Ovary (tissue), 9 donors: ENCODE results near the gene ADAMTS13. TPM values are rescaled to one million over a fixed set of nuclear protein-coding genes. Genes with fewer than 3 reads are reported as not detected.
A peak's percentile ranks its signal among the peaks of the same experiment; 100 is the strongest.

Experiments
- DNase-seq, 5 donors: peaks; one replicate each; pipeline ENCODE4 v3.0.0-alpha.2; 2019 to 2020
- H3K27ac ChIP-seq, 2 donors: fragments of 200-600 bp; one replicate each; pipeline versions ENCODE4 v1.5.1 to v1.8.0; 2019 to 2022
- H3K27me3 ChIP-seq: fragments of 200-600 bp; one replicate; pipeline ENCODE4 v1.8.0; 2022
- H3K36me3 ChIP-seq: fragments of 200-600 bp; sonication (generic); one replicate; pipeline ENCODE4 v1.5.1; 2019
- H3K4me1 ChIP-seq: one replicate; pipeline ENCODE4 v1.8.1; 2013; ENCODE audit warnings: mild to moderate bottlenecking, moderate library complexity; ENCODE audit not compliant: insufficient read depth
- H3K4me3 ChIP-seq: fragments of 200-600 bp; sonication (generic); one replicate; pipeline ENCODE4 v1.5.1; 2017
- H3K9me3 ChIP-seq, 2 donors: fragments of 200-600 bp in 1 of 2; sonication (generic) in 1 of 2; one replicate each; pipeline versions ENCODE4 v1.5.1 to v1.8.1; 2013 to 2019; ENCODE audit warnings: mild to moderate bottlenecking in 1 of 2, moderate library complexity in 1 of 2
- CTCF ChIP-seq, 3 donors: fragments of 450-650 bp in 2 of 3; fragments of 200-600 bp in 1 of 3; IDR thresholded peaks; one replicate each; pipeline versions ENCODE4 v1.5.1 to v1.8.0; 2016 to 2022; ENCODE audit warnings: antibody characterized with exemption in 3 of 3, mild to moderate bottlenecking in 1 of 3
- EP300 ChIP-seq: sonication (generic); formaldehyde crosslinking; IDR thresholded peaks from one replicate; pipeline ENCODE4 v1.6.1; 2017; ENCODE audit warnings: antibody characterized with exemption
- POLR2A ChIP-seq: fragments of 450-650 bp; IDR thresholded peaks from one replicate; pipeline ENCODE4 v1.6.1; 2017; ENCODE audit warnings: antibody characterized with exemption, mild to moderate bottlenecking, moderate library complexity
- WGBS, 3 donors: extraction: QIAGEN DNeasy Blood & Tissue Kit in 1 of 3; methylation state at CpG; one replicate each; pipeline versions ENCODE4 v1.1.5 to v1.1.7; 2013 to 2017; 5-methylcytosine and 5-hydroxymethylcytosine counted together
- intact Hi-C, 4 donors: fragments of 100-400 bp; cut with DNase I; formaldehyde crosslinking; loops; one replicate each; pipeline versions ENCODE4 v1.11.0 to v1.15.1; 2022 to 2023
- polyA plus RNA-seq, 2 donors: library from polyadenylated mRNA; stranded (reverse); fragments of 200-250 nt in 1 of 2; fragments of 350-450 nt in 1 of 2; fragmentation: Illumina TruSeq in 1 of 2; extraction: RNeasy Lipid Tissue Mini Kit (QIAGEN cat#74804) in 1 of 2; gene quantifications; one replicate each; pipeline ENCODE4 v1.2.3, GENCODE V29; 2013 to 2014
- total RNA-seq, 7 donors: library from RNA; depleted of rRNA in 2 of 7; stranded (reverse); fragments of >200 nt in 2 of 7; fragmentation: NEBNext Ultra II Directional in 3 of 7; extraction: Animal tissue kit (Norgen Biotek cat#: 25700) in 3 of 7; gene quantifications; one replicate each; pipeline versions ENCODE4 v1.1.0 to v1.2.4, GENCODE V29; 2016 to 2023
- donor health status: DM: no; HTN: no; CAD: no; lungs with moderate emphysema.
- donor health status: DM: no; HTN: no; CAD: no.
- donor health status: Bipolar disorder and iron deficiency.
- donor health status: DM: yes; HTN: yes; CAD: no.
- donor health status: DM: no; HTN: no; CAD: no.
- donor health status: DM: yes; HTN: yes; CAD: no.

The ADAMTS13 gene
- total and polyA plus RNA-seq, 9 donors = 0.45 to 4.2 (median 3.6) TPM

GRCh38 chr9:133505186-133505830, 83.1 kb downstream of the ADAMTS13 start:
- intact Hi-C loops = no loop called here
- WGBS, 3 donors = 68 to 77% (median 74%) methylated on average over 13 of the region's 13 CpGs

DNA sequence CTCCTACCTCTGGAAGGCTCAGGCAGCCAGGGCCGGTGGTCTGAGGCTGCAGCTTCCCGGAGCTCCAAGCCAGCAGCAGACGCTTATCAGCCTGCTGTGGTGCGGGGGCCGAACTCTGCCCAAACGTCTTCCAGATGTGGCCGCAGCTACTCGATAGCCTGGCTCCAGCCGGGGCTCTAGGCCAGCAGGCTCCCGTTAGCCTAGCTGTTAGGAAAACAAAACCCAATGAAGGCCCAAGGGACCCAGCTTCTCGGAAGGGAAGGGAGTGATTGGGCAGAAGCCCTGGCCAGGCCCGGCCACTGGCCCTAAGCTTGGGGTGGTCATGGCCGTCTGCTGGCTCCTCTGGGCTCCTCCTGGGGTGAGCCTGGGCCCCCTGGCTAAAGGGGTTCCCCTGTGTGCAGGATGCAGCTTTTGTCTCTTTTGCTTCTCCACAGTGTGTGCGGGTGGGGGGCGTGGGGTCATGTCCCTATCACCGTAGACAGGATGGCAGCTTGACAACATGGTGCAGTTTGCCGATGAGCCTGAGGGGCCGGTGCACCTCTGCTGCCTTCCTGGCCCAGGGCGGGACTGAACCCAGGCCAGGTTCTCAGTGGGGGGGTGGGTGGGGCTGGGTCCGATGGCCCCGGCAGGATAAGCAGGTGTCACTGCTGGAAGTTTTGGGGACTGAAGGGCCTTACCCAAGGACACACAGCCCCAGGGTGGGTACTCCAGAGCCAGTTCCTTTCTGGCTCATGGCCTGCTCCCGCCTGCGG, 83.9 kb downstream of the ADAMTS13 start:
- Histone ChIP-seq H3K27me3 (no peaks in the 10 kb centered on the region), H3K9me3 (no peaks in the 10 kb centered on the region), H3K27ac (peak overlapping the region in 1 of 2 donors; percentile 68), H3K4me3 (no peak overlapping the region), H3K4me1 (peaks cover 20% of the 10 kb centered on the region), H3K36me3 (no peaks in the 10 kb centered on the region)
- intact Hi-C loops = no loop called here
- DNase-seq = peak; percentile 76 to 88 (median 82)
- WGBS, 3 donors = 7 to 18% (median 12%) methylated on average over 16 to 23 of the region's 23 CpGs
- no peak for TF ChIP-seq POLR2A
- TF ChIP-seq CTCF (IDR thresholded peaks at IDR 0.05) = no peak
- TF ChIP-seq EP300 = no peak

More at GRCh38 chr9:133505186-133505830, 83.1 kb downstream of the ADAMTS13 start:
- peak in 1 of 5 donors; percentile 35 for DNase-seq
- H3K27ac ChIP-seq = peak overlapping the region in 1 of 2 donors; percentile 68
- H3K36me3 ChIP-seq = no peaks in the 10 kb centered on the region
- TF ChIP-seq POLR2A (no peak), CTCF (IDR thresholded peaks at IDR 0.05) (no peak), EP300 (no peak)
- peaks cover 20% of the 10 kb centered on the region for H3K4me1 ChIP-seq
- H3K4me3 ChIP-seq = no peak overlapping the region
- no peaks in the 10 kb centered on the region for H3K9me3 ChIP-seq
- H3K27me3 ChIP-seq = no peaks in the 10 kb centered on the region

DNA sequence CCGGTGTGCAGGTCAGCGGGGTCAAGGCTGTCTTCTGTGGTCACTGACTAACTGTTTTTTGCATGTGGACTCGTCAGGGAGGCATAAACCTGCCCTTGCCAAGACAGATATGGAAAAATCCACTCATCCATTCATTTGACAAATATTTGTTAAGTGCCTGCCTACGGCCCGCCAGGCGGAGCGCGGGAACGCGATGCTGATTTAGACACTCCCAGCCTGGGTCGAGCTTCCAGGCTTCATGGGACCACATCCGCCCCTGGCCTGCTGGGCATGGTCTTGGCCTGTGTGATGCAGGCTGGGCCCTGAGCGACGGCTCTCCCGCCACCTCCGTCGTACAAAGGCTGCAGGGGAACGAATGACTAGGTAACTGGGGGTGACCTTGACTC, 84.5 kb downstream of the ADAMTS13 start:
- Histone ChIP-seq H3K4me3 (no peak overlapping the region), H3K27me3 (no peaks in the 10 kb centered on the region), H3K36me3 (no peaks in the 10 kb centered on the region), H3K4me1 (peaks cover 20% of the 10 kb centered on the region), H3K9me3 (no peaks in the 10 kb centered on the region), H3K27ac (peak overlapping the region in 1 of 2 donors; percentile 68)
- intact Hi-C loops = no loop called here
- TF ChIP-seq POLR2A = no peak
- peak in 2 of 3 donors; percentile 36 to 50 for TF ChIP-seq CTCF (IDR thresholded peaks at IDR 0.05)
- WGBS, 3 donors = 10 to 19% (median 12%) methylated on average over 18 of the region's 18 CpGs
- DNase-seq = peak; percentile 67 to 82 (median 80)

DNA sequence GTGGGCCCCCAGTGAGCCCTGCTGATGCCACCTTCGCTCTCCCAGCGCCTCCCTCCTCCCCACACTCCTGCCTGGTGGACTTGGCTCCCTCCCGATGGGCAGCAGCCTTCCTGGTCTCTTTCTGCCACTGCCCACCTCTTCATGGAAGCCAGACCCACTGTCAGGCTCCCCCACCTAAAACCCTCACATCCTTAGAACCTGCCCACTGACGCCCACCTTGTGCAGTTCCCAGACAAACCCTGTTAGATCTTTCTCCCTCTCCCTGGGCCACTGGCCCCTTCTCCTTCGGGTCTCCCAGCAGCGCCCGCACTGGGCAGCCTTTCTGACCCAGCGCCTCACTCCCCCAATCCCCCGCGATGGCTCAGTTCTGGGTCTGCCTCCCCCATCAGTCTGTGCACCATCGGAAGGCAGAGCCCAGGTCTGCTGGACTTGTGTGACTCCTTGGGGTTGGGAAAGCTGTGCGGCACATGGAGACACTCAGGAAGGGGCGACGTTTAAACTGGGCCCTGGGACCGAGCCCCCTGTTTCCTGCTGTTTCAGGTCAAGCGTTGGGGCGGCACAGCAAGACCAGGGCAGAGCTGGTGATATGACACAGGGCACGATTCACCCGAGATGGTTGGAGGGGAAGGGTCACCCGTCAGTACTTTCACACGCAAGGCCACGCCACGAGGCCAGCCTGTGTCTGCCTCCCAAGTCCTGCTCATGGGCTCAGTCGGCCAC, 85.2 kb downstream of the ADAMTS13 start:
- Histone ChIP-seq H3K9me3 (no peaks in the 10 kb centered on the region), H3K4me1 (peaks cover 20% of the 10 kb centered on the region), H3K27ac (peak overlapping the region in 1 of 2 donors; percentile 68), H3K27me3 (no peaks in the 10 kb centered on the region), H3K4me3 (no peak overlapping the region), H3K36me3 (no peaks in the 10 kb centered on the region)
- TF ChIP-seq CTCF (IDR thresholded peaks at IDR 0.05) (no peak), POLR2A (no peak), EP300 (no peak)
- intact Hi-C loops = no loop called here
- 91 to 94% (median 93%) methylated on average over 24 of the region's 24 CpGs for WGBS, 3 donors
- peak in 1 of 5 donors; percentile 36 for DNase-seq
